ENCODE results near the gene CORO2A. TPM values are rescaled to one million over a fixed set of nuclear protein-coding genes. Genes with fewer than 3 reads are reported as not detected.
A peak's percentile ranks its signal among the peaks of the same experiment; 100 is the strongest.
"Not testable (repeated sequence)": the region's sequence is repeated elsewhere in the genome, so short reads cannot be mapped to it uniquely, and the experiment has no call there.

The CORO2A gene
- polyA plus RNA-seq, 3 donors from 2014 or later: 1.6 to 2.5 (median 2.1) TPM

DNA sequence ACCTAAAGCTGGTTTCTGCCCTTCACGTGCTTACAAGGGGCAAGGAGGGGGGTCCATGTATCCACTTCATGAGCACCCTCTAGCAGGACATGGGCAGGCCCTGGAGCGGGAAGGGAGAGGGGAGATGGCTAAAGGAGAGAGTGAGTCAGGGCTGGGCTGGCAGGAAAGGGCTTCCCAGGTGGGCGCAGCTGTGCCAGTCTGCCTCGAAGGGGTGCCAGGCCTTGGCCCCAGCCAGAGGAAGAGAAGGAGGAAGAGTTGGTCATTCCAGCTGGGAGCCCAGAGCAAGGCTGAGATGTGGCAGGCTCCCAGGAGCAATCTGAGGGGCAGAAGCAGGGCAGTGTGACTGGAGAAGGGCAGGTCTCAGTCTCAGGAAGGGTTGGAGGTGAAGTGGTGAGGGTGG lies 98.1 kb downstream of the CORO2A start:
- Mint-ChIP-seq H3K27ac (peak overlapping the region in 2 of 6 donors; percentile 14 to 69), H3K27me3 (ENCODE audit: low read depth in 3 of 3) (peaks cover 0 to 8% (median 5%) of the 10 kb centered on the region in 3 donors), H3K9me3 (no peaks in the 10 kb centered on the region), H3K4me3 (no peak overlapping the region), H3K4me1 (peaks cover 23 to 38% of the 10 kb centered on the region in 2 donors), H3K36me3 (peaks cover 33 to 42% (median 40%) of the 10 kb centered on the region in 3 donors)
- no peak for DNase-seq

DNA sequence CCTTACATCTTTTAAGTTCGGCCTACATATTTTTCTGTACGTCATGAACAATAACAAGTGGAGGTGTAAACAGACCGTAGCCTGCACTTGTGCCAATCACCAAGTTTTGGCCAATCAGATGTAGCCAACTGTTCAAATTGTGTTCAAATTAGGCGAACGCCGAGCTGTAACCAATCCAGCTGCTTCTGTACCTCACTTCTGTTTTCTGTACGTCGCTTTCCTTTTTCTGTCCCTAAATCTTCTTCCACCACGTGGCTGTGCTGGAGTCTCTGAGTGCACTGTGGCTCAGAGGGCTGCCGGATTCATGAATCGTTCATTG lies 99.9 kb downstream of the CORO2A start:
- Mint-ChIP-seq H3K27me3 (ENCODE audit: low read depth in 3 of 3) (peaks cover 0 to 8% (median 5%) of the 10 kb centered on the region in 3 donors), H3K4me3 (no peak overlapping the region), H3K27ac (peak overlapping the region in 3 of 6 donors; percentile 25 to 53 (median 41)), H3K9me3 (no peaks in the 10 kb centered on the region), H3K36me3 (peaks cover 27 to 39% (median 38%) of the 10 kb centered on the region in 3 donors), H3K4me1 (peaks cover 17 to 38% of the 10 kb centered on the region in 2 donors)
- no peak for DNase-seq

DNA sequence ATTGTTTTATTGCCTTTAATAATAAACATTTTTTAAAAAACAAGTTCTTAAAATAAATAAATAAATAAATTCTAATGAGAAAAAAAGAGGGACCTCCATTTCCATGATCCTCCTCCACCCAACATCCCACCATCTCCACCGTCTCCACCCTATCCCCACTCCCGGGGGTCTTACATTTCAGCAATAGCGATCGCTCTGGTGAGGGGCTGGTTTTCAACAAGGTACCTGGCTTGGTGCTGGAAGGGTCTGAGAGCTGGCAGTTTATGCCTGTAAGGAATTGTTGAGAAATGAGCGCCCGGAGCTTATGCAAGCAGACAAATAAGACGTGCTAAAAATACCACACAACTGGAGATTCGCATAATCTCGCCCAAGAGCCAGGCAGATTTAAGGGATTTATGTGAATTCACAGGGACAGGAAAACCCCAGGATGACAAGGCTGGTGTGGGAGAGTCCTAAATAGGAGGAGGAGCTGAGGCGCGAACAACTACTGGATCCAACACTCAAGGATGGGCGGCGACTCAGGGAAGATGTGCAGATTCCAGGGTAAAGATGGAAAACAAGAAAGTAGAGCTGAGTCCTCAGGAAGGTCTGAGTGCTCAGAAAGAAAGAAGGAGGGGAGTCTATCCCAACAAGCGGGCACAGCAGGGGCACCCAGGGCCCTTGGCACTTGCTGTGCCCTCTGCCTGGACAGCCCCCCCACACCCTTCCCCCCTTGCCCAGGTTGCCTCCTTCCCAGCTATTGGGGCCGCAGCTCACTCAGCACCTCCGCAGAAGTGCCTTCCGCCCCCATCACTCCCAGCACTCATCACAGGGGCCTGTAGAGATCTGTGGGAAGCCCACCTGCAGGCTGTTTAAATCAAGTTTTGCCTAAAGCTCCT lies 100.5 kb downstream of the CORO2A start:
- H3K27ac Mint-ChIP-seq: peak overlapping the region in 2 of 6 donors; percentile 53 to 59
- no peak for DNase-seq
- no peak overlapping the region for H3K4me3 Mint-ChIP-seq
- H3K36me3 Mint-ChIP-seq: peaks cover 21 to 35% (median 33%) of the 10 kb centered on the region in 3 donors
- peaks cover 0 to 8% (median 5%) of the 10 kb centered on the region in 3 donors for H3K27me3 Mint-ChIP-seq (ENCODE audit: low read depth in 3 of 3)
- no peaks in the 10 kb centered on the region for H3K9me3 Mint-ChIP-seq
- H3K4me1 Mint-ChIP-seq: peaks cover 17 to 35% of the 10 kb centered on the region in 2 donors

DNA sequence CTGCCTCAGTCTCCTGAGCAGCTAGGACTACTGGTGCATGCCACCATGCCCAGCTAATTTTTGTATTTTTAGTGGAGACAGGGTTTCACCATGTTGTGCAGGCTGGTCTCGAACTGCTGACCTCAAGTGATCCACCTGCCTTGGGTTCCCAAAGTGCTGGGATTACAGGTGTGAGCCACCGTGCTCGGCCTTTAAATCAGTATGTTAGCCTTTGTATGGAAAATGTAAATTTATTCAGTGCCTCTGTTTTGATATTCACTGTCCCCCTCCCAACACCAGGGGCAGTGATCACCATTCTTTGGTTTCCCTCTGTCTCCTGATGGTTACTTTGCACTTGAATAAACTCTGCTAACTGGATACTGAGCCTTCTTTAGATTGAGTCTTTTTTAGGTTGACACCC lies 101.8 kb downstream of the CORO2A start:
- not testable (repeated sequence) for DNase-seq, H3K4me3 Mint-ChIP-seq, H3K9me3 Mint-ChIP-seq
- Mint-ChIP-seq H3K27me3 (ENCODE audit: low read depth in 3 of 3) (peaks cover 0 to 11% (median 2%) of the 10 kb centered on the region in 3 donors), H3K36me3 (peaks cover 21 to 35% (median 27%) of the 10 kb centered on the region in 3 donors), H3K27ac (peak overlapping the region in 3 of 6 donors; percentile 29 to 64 (median 39)), H3K4me1 (peaks cover 27 to 41% of the 10 kb centered on the region in 2 donors)

DNA sequence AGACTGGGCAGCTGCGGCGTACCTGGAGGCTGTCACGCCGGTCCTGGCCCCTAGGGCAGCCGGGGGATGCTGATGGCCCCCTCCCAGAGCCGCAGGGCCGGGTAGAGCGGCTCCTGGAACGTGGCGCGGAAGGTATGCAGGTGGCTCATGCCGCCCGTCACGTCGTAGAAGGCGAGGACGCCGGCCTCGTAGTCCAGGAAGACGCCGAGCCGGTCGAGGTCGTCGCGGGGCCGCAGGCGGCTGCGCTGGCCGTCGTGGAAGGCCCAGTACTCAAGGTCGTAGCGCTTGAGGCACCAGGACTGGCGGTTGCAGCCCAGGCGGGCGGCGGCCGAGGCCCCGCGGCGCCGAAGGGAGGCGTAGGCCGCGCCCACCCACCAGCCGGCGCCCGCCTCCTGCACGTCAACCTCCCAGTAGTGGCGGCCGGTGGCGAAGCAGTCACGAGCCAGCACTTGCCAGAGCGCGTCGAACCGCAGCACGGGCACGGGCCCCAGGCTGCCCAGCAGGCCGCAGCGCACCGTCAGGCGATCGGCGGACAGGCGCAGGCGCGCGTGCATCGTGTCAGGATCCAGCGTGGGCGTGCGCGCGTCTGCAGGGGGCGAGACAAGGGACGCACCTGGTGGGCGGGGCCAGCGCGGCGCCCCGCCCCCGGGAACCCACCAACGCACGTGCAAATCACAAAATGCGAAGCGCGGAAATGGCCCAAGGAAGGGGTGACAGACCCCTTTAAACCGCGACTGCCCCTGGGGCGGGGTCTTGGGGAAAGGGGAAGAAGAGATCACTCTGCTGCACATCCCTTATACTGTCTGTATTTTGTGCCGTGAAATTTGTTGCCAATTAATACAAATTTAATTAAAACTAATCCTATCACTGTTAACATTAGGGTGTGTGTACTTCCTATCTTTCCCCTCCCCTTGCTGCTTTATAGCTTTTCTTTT lies 104.8 kb downstream of the CORO2A start:
- H3K9me3 Mint-ChIP-seq: no peaks in the 10 kb centered on the region
- peaks cover 28 to 48% of the 10 kb centered on the region in 2 donors for H3K4me1 Mint-ChIP-seq
- H3K27me3 Mint-ChIP-seq (ENCODE audit: low read depth in 3 of 3): peaks cover 0 to 8% (median 2%) of the 10 kb centered on the region in 3 donors
- DNase-seq: peak; percentile 72 to 83 (median 78)
- H3K27ac Mint-ChIP-seq: peak overlapping the region in 5 of 6 donors; percentile 23 to 81 (median 53)
- peaks cover 12 to 24% (median 14%) of the 10 kb centered on the region in 3 donors for H3K36me3 Mint-ChIP-seq
- peak overlapping the region; percentile 42 to 71 (median 63) for H3K4me3 Mint-ChIP-seq

DNA sequence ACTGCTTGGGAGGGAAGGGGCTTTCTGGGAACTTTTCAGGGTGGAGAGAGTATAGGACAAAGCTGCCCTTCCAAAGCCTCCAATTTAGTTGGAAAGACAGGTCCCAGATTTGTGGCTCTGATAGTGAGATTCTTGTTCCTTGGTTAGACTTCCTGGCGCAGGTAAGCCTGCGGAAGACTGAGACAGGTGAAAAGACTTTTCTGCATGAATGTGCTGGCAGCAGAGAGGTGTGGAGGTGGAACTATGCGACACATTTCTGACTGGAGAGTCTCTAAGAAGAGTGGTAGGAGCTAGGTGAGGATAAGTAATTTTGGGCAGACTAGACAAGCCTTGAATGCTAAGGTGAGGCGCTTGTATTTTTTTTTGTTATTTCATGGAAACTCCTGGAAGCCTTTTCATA lies 106.0 kb downstream of the CORO2A start:
- H3K27ac Mint-ChIP-seq: peak overlapping the region; percentile 75 to 91 (median 80)
- peaks cover 28 to 46% of the 10 kb centered on the region in 2 donors for H3K4me1 Mint-ChIP-seq
- peak overlapping the region; percentile 36 to 72 (median 65) for H3K4me3 Mint-ChIP-seq
- DNase-seq: no peak
- peaks cover 0 to 4% (median 2%) of the 10 kb centered on the region in 3 donors for H3K27me3 Mint-ChIP-seq (ENCODE audit: low read depth in 3 of 3)
- peaks cover 11 to 27% (median 14%) of the 10 kb centered on the region in 3 donors for H3K36me3 Mint-ChIP-seq
- H3K9me3 Mint-ChIP-seq: no peaks in the 10 kb centered on the region

DNA sequence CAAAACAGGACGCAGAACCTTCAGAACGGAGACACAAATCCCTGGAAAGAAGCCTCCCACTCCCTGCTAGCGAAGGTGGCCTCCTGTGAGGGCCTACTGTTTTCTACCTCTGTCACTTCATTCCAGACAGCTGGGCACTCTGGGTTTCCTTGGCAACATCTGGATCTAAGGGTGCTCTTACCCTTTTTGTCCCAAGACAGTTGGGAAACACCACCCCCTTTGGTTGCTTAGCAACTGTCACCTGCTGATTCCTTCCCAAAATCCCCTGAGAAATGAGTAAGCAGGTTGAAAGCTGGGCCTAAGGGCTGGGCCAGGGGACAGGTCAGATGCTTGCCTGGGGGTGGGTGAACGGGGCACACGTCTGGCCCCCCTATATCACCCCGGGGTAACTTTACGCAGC lies 106.5 kb downstream of the CORO2A start:
- peaks cover 11 to 27% (median 14%) of the 10 kb centered on the region in 3 donors for H3K36me3 Mint-ChIP-seq
- H3K4me3 Mint-ChIP-seq: peak overlapping the region in 1 of 5 donors; percentile 64

DNA sequence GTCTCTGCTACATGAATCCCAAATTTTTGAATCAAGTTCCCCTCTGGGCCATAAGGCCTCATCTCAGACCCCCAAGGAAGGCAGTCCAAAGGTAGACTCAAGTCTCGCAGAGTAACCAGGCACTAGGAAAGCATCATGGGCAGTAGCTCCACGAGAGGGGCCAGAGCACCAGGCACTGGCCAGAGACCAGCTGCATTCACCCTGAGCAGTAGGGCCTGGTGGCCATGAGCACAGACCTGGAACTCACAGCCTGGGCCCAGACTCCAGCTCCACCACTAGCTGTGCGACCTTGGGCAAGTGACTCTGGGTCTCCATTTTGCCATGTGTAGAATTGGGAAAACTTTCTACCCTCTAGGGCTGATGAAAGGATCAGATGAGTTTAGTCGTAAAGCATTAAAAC lies 107.4 kb downstream of the CORO2A start:
- H3K27me3 Mint-ChIP-seq (ENCODE audit: low read depth in 3 of 3): peaks cover 0 to 4% (median 0%) of the 10 kb centered on the region in 3 donors
- peaks cover 8 to 25% (median 9%) of the 10 kb centered on the region in 3 donors for H3K36me3 Mint-ChIP-seq
- peaks cover 26 to 43% of the 10 kb centered on the region in 2 donors for H3K4me1 Mint-ChIP-seq
- H3K4me3 Mint-ChIP-seq: no peak overlapping the region
- no peak for DNase-seq
- peak overlapping the region; percentile 60 to 81 (median 70) for H3K27ac Mint-ChIP-seq
- H3K9me3 Mint-ChIP-seq: no peaks in the 10 kb centered on the region

More for the DNA sequence above, 106.5 kb downstream of the CORO2A start:
- no peak for DNase-seq
- no peaks in the 10 kb centered on the region for H3K9me3 Mint-ChIP-seq
- peaks cover 0 to 4% (median 0%) of the 10 kb centered on the region in 3 donors for H3K27me3 Mint-ChIP-seq (ENCODE audit: low read depth in 3 of 3)
- peaks cover 28 to 46% of the 10 kb centered on the region in 2 donors for H3K4me1 Mint-ChIP-seq
- peak overlapping the region in 5 of 6 donors; percentile 21 to 81 (median 60) for H3K27ac Mint-ChIP-seq

DNA sequence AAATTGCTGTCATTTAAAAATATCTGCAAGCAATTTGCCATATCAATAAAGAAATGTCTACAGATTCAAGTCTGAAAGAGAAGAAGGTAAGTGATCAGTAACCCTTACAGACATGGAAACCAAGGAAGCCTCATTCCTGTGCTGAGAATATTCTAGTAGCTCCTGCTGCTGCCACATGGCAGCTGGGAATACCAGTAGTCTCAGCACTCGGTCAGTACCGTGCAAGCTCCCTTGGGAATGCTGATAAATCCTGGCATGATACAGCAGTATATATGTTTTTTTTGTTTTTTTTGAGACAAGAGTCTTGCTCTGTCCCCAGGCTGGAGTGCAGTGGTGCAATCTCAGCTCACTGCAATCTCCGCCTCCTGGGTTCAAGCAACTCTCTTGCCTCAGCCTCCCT lies 108.0 kb downstream of the CORO2A start:
- no peaks in the 10 kb centered on the region for H3K9me3 Mint-ChIP-seq
- no peak for DNase-seq
- H3K36me3 Mint-ChIP-seq: peaks cover 1 to 21% (median 4%) of the 10 kb centered on the region in 3 donors
- H3K4me3 Mint-ChIP-seq: no peak overlapping the region
- H3K27me3 Mint-ChIP-seq (ENCODE audit: low read depth in 3 of 3): peaks cover 0 to 3% (median 0%) of the 10 kb centered on the region in 3 donors
- peak overlapping the region in 3 of 6 donors; percentile 62 to 76 (median 69) for H3K27ac Mint-ChIP-seq
- H3K4me1 Mint-ChIP-seq: peaks cover 24 to 38% of the 10 kb centered on the region in 2 donors

DNA sequence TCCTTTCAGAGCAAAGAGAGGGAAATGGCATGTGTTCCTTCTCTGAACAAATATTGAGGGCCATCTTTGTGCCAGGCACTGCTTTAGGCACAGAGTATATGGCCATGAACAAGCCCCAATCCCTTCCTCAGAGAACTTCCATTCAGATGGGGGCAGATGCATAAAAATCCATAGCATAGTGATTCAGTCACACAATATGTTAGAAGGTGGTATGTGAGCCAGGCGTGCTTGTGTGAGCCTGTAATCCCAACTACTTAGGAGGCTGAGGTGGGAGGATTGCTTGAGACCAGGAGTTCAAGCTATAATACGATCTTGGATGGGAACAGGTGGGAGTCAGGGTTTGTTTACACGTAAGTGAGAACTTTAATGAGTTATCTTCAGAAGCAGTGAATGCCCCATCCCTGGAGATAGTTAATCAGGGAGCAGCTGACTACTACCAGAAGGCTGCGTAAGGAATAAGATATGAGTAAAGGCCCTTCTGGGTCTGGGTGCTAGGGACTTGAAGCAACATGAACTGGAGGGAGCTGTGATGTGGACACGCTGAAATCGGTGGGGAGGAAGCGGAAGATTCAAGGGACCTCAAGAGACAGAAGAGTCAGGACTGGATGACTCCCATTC lies 108.8 kb downstream of the CORO2A start:
- peaks cover 23 to 35% of the 10 kb centered on the region in 2 donors for H3K4me1 Mint-ChIP-seq
- H3K27me3 Mint-ChIP-seq (ENCODE audit: low read depth in 3 of 3): peaks cover 0 to 2% (median 0%) of the 10 kb centered on the region in 3 donors
- H3K9me3 Mint-ChIP-seq: no peaks in the 10 kb centered on the region
- no peak overlapping the region for H3K4me3 Mint-ChIP-seq
- peaks cover 0 to 26% (median 4%) of the 10 kb centered on the region in 3 donors for H3K36me3 Mint-ChIP-seq
- H3K27ac Mint-ChIP-seq: peak overlapping the region; percentile 41 to 81 (median 54)
- no peak for DNase-seq

DNA sequence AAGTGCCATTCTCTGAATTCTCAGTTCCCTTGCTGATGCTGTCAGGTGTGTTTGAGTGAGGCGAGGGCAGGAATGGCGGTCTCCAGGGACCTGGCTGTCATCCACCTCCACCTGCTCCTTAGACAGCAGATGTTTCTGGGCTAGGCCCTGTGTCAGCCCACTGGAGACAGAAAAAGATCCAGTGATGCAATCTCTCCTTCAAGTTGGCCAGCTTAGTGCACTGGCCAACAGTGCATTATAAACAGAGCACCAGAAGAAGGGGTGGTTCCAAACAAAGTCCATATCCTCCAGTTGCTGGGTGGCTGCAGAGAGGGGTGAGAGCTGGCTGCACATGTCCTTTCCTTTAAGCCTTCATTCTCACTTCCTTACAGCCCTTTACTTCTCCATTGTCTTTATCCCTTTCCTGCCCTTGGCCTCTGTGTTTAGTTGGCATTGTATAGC lies 109.4 kb downstream of the CORO2A start:
- peak overlapping the region in 5 of 6 donors; percentile 41 to 81 (median 51) for H3K27ac Mint-ChIP-seq
- H3K9me3 Mint-ChIP-seq: no peaks in the 10 kb centered on the region
- DNase-seq: no peak
- H3K36me3 Mint-ChIP-seq: peaks cover 0 to 28% (median 5%) of the 10 kb centered on the region in 3 donors
- peaks cover 0 to 4% (median 0%) of the 10 kb centered on the region in 3 donors for H3K27me3 Mint-ChIP-seq (ENCODE audit: low read depth in 3 of 3)
- H3K4me1 Mint-ChIP-seq: peaks cover 19 to 30% of the 10 kb centered on the region in 2 donors
- no peak overlapping the region for H3K4me3 Mint-ChIP-seq

DNA sequence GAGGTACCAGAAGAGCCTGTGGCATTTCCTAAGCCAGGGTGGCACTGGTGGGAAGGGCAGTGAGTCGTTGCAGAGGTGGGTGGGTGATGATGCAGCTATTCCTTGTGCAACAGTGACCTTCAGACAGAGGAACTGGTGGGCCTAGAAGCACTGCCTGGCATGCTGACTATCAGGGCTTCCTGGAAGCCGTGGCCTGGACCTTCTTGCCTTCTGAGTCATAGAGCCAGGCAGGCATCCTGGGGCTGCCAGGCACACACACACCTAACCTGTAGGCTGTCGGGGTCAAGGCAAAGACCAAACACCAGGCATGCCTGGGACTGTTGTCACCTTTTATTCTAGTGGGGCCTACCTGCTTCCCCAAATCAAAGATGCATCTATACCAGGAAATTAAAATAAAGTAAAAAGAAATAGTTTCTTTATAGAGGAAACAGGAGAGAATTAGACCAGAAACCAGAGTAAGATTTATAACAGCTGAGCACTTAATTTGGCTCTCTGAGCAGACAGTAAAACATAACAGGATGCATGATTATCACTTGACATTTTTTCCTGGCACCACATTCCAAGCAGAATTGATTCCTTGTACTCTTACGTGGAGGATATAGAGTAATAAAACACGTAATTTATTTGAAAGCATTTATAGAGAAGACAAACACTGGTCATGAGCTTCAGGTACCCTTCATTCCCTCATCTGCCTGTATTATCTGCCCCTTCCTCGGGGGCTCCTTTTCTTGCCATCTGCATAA lies 110.8 kb downstream of the CORO2A start:
- Mint-ChIP-seq H3K27ac (peak overlapping the region; percentile 22 to 61 (median 48)), H3K4me3 (no peak overlapping the region), H3K36me3 (peaks cover 0 to 29% (median 7%) of the 10 kb centered on the region in 3 donors), H3K9me3 (no peaks in the 10 kb centered on the region), H3K4me1 (peaks cover 14 to 23% of the 10 kb centered on the region in 2 donors), H3K27me3 (ENCODE audit: low read depth in 3 of 3) (peaks cover 0 to 3% (median 0%) of the 10 kb centered on the region in 3 donors)
- DNase-seq: no peak

Measured in immature natural killer cell (primary cell).